ENCODE data around the gene S100B. TPM values are rescaled to one million over a fixed set of nuclear protein-coding genes. Genes with fewer than 3 reads are reported as not detected.

The S100B gene
- total RNA-seq, 4 donors from 2014 or later = 0.80 to 1.3 (median 0.82) TPM; not detected in 1

- peaks cover 0 to 78% of the 10 kb centered on the region in 2 donors for H3K36me3 ChIP-seq
- no peak for DNase-seq
- ATAC-seq = no peak
- no peaks in the 10 kb centered on the region for H3K9me3 ChIP-seq
- no peaks in the 10 kb centered on the region for H3K27me3 ChIP-seq
- no peaks in the 10 kb centered on the region for H3K4me1 ChIP-seq
- TF ChIP-seq, protein P1, sequence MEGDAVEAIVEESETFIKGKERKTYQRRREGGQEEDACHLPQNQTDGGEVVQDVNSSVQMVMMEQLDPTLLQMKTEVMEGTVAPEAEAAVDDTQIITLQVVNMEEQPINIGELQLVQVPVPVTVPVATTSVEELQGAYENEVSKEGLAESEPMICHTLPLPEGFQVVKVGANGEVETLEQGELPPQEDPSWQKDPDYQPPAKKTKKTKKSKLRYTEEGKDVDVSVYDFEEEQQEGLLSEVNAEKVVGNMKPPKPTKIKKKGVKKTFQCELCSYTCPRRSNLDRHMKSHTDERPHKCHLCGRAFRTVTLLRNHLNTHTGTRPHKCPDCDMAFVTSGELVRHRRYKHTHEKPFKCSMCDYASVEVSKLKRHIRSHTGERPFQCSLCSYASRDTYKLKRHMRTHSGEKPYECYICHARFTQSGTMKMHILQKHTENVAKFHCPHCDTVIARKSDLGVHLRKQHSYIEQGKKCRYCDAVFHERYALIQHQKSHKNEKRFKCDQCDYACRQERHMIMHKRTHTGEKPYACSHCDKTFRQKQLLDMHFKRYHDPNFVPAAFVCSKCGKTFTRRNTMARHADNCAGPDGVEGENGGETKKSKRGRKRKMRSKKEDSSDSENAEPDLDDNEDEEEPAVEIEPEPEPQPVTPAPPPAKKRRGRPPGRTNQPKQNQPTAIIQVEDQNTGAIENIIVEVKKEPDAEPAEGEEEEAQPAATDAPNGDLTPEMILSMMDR (IDR thresholded peaks at IDR 0.05 in 4 of 5, conservative IDR thresholded peaks at IDR 0.05 in 1 of 5) = no peak
- TF ChIP-seq POLR2A (IDR thresholded peaks at IDR 0.05) = no peak
- in situ Hi-C loops (cut with MboI; ENCODE audit: low sequenced_read_pairs in 4 of 4) (no loop called here), intact Hi-C loops (cut with DNase I; ENCODE audit: low total_unique reads) (no loop called here)
- no peak overlapping the region for H3K27ac ChIP-seq
- no peak overlapping the region for H3K4me3 ChIP-seq
Measured at GRCh38 chr21:46553993-46554392, 50.9 kb downstream of the S100B start.

GRCh38 chr21:46552865-46553379 is 52.0 kb downstream of the S100B start:
- intact Hi-C loops (cut with DNase I; ENCODE audit: low total_unique reads) = no loop called here
- in situ Hi-C loops (cut with MboI; ENCODE audit: low sequenced_read_pairs in 4 of 4) = no loop called here

GRCh38 chr21:46552274-46552673 is 52.6 kb downstream of the S100B start:
- TF ChIP-seq POLR2A (IDR thresholded peaks at IDR 0.05) = no peak
- TF ChIP-seq, protein P1 (IDR thresholded peaks at IDR 0.05 in 4 of 5, conservative IDR thresholded peaks at IDR 0.05 in 1 of 5) = no peak
- no peak overlapping the region for H3K27ac ChIP-seq

More at GRCh38 chr21:46552865-46553379, 52.0 kb downstream of the S100B start:
- H3K9me3 ChIP-seq = no peaks in the 10 kb centered on the region
- peaks cover 0 to 82% of the 10 kb centered on the region in 2 donors for H3K36me3 ChIP-seq
- DNase-seq (no peak), ATAC-seq (no peak)
- no peak overlapping the region for H3K4me3 ChIP-seq
- TF ChIP-seq POLR2A (IDR thresholded peaks at IDR 0.05) = no peak
- TF ChIP-seq, protein P1 (IDR thresholded peaks at IDR 0.05 in 4 of 5, conservative IDR thresholded peaks at IDR 0.05 in 1 of 5) = no peak
- no peak overlapping the region for H3K27ac ChIP-seq
- H3K27me3 ChIP-seq = no peaks in the 10 kb centered on the region
- H3K4me1 ChIP-seq = no peaks in the 10 kb centered on the region

DNA sequence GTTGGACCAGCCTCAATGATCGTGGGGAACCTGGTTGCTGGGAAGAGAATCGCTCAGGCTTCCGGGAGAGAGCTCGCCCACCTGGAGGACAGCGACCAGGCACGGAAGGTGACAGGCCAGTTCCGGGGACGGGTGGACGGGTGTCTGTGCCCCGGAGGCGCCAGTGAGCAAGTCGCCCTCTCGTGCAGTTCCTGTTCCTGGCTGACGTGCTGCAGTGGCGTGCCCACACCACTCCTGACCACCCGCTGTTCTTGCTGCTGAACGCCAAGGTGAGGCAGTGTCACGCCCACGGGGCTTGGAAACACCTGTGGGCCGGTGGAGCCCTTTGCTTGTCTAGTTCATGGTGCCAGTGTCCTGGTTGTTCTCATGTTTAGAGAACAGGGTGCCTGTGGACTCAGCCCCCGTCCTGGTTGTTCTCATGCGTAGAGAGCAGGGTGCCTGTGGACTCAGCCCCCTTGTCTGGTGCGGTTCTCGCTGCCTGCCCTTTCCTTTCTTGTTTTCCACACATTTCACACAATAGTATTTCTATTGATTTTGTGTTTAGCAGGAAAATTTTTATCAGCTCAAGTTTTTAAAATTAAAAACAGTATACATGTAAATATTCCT is 53.1 kb downstream of the S100B start:
- TF ChIP-seq POLR2A (IDR thresholded peaks at IDR 0.05) = no peak
- TF ChIP-seq, protein P1 (IDR thresholded peaks at IDR 0.05 in 4 of 5, conservative IDR thresholded peaks at IDR 0.05 in 1 of 5) = no peak
- H3K36me3 ChIP-seq = peaks cover 0 to 77% of the 10 kb centered on the region in 2 donors
- DNase-seq (no peak), ATAC-seq (no peak)
- no peaks in the 10 kb centered on the region for H3K9me3 ChIP-seq
- no peaks in the 10 kb centered on the region for H3K4me1 ChIP-seq
- in situ Hi-C loops (cut with MboI; ENCODE audit: low sequenced_read_pairs in 4 of 4) (no loop called here), intact Hi-C loops (cut with DNase I; ENCODE audit: low total_unique reads) (no loop called here)
- H3K4me3 ChIP-seq = no peak overlapping the region
- H3K27ac ChIP-seq = no peak overlapping the region
- no peaks in the 10 kb centered on the region for H3K27me3 ChIP-seq

More at GRCh38 chr21:46552274-46552673, 52.6 kb downstream of the S100B start:
- DNase-seq (no peak), ATAC-seq (no peak)
- H3K9me3 ChIP-seq = no peaks in the 10 kb centered on the region
- H3K4me3 ChIP-seq = no peak overlapping the region
- peaks cover 0 to 77% of the 10 kb centered on the region in 2 donors for H3K36me3 ChIP-seq
- no peaks in the 10 kb centered on the region for H3K4me1 ChIP-seq
- intact Hi-C loops (cut with DNase I; ENCODE audit: low total_unique reads) (no loop called here), in situ Hi-C loops (cut with MboI; ENCODE audit: low sequenced_read_pairs in 4 of 4) (no loop called here)
- H3K27me3 ChIP-seq = no peaks in the 10 kb centered on the region

All from gastrocnemius medialis (tissue), 4 donors.